Nephron progenitor cell (in vitro differentiated cells): ENCODE measurements around the gene SCUBE2.

Source experiments
- DNase-seq: peaks from one replicate; pipeline ENCODE4 v3.0.0; 2021
- H3K27ac Mint-ChIP-seq: 2 replicates; pipeline ENCODE4 v1.8.0; 2021; ENCODE audit warnings: mild to moderate bottlenecking, moderate library complexity, mixed read lengths
- H3K27me3 Mint-ChIP-seq: 2 replicates; pipeline ENCODE4 v1.8.0; 2021; ENCODE audit warnings: mild to moderate bottlenecking, low read depth, mixed read lengths; ENCODE audit not compliant: poor library complexity
- H3K36me3 Mint-ChIP-seq: 2 replicates; pipeline ENCODE4 v1.8.0; 2021; ENCODE audit warnings: low read depth, mixed read lengths
- H3K4me1 Mint-ChIP-seq: 2 replicates; pipeline ENCODE4 v1.8.0; 2021; ENCODE audit warnings: mixed read lengths
- H3K4me3 Mint-ChIP-seq: 2 replicates; pipeline ENCODE4 v1.8.0; 2021; ENCODE audit warnings: mild to moderate bottlenecking, moderate library complexity, mixed read lengths
- H3K9me3 Mint-ChIP-seq: 2 replicates; pipeline ENCODE4 v1.8.0; 2021; ENCODE audit warnings: mild to moderate bottlenecking, moderate library complexity, mixed read lengths
- CTCF ChIP-seq: fragments of 200-600 bp; sonication (generic); IDR thresholded peaks from 2 replicates; pipeline ENCODE4 v1.5.0; 2021; ENCODE audit warnings: antibody characterized with exemption

Gene SCUBE2

GRCh38 chr11:9081153-9081552, 10.2 kb downstream of the SCUBE2 start:
- peaks cover 9% of the 10 kb centered on the region for H3K9me3 Mint-ChIP-seq
- TF ChIP-seq CTCF, result no peak

GRCh38 chr11:9078113-9079086, 13.0 kb downstream of the SCUBE2 start:
- peaks cover 9% of the 10 kb centered on the region for H3K9me3 Mint-ChIP-seq
- H3K27me3 Mint-ChIP-seq, result peaks cover 4% of the 10 kb centered on the region
- H3K4me3 Mint-ChIP-seq, result no peak overlapping the region
- TF ChIP-seq CTCF, result no peak
- H3K27ac Mint-ChIP-seq, result no peak overlapping the region
- no peaks in the 10 kb centered on the region for H3K4me1 Mint-ChIP-seq
- DNase-seq, result no peak
- no peaks in the 10 kb centered on the region for H3K36me3 Mint-ChIP-seq

More at GRCh38 chr11:9081153-9081552, 10.2 kb downstream of the SCUBE2 start:
- H3K4me1 Mint-ChIP-seq, result no peaks in the 10 kb centered on the region
- H3K4me3 Mint-ChIP-seq, result no peak overlapping the region
- peaks cover 8% of the 10 kb centered on the region for H3K27me3 Mint-ChIP-seq
- H3K27ac Mint-ChIP-seq, result no peak overlapping the region
- no peaks in the 10 kb centered on the region for H3K36me3 Mint-ChIP-seq
- DNase-seq, result no peak

GRCh38 chr11:9077164-9077563, 14.2 kb downstream of the SCUBE2 start:
- no peak for TF ChIP-seq CTCF
- DNase-seq, result no peak
- Mint-ChIP-seq H3K4me3 (no peak overlapping the region), H3K9me3 (peaks cover 3% of the 10 kb centered on the region), H3K4me1 (no peaks in the 10 kb centered on the region), H3K27ac (no peak overlapping the region), H3K27me3 (peaks cover 7% of the 10 kb centered on the region), H3K36me3 (no peaks in the 10 kb centered on the region)

- no peaks in the 10 kb centered on the region for H3K9me3 Mint-ChIP-seq
- H3K36me3 Mint-ChIP-seq, result no peaks in the 10 kb centered on the region
- no peaks in the 10 kb centered on the region for H3K4me1 Mint-ChIP-seq
- H3K27me3 Mint-ChIP-seq, result peaks cover 7% of the 10 kb centered on the region
- no peak for TF ChIP-seq CTCF
- H3K27ac Mint-ChIP-seq, result no peak overlapping the region
- DNase-seq, result no peak
- no peak overlapping the region for H3K4me3 Mint-ChIP-seq
Observed at GRCh38 chr11:9076661-9077060, 14.7 kb downstream of the SCUBE2 start.

- Mint-ChIP-seq H3K36me3 (no peaks in the 10 kb centered on the region), H3K9me3 (no peaks in the 10 kb centered on the region), H3K27me3 (peaks cover 7% of the 10 kb centered on the region), H3K4me1 (peaks cover 2% of the 10 kb centered on the region), H3K27ac (no peak overlapping the region), H3K4me3 (no peak overlapping the region)
- no peak for TF ChIP-seq CTCF
- DNase-seq, result no peak
Observed at GRCh38 chr11:9076046-9076445, 15.4 kb downstream of the SCUBE2 start.

GRCh38 chr11:9075556-9075955, 15.8 kb downstream of the SCUBE2 start:
- Mint-ChIP-seq H3K9me3 (no peaks in the 10 kb centered on the region), H3K4me3 (no peak overlapping the region), H3K36me3 (no peaks in the 10 kb centered on the region), H3K27ac (no peak overlapping the region), H3K27me3 (peaks cover 10% of the 10 kb centered on the region), H3K4me1 (peaks cover 7% of the 10 kb centered on the region)
- TF ChIP-seq CTCF, result no peak
- no peak for DNase-seq
